ENCODE data around the gene CNTNAP2. TPM values are rescaled to one million over a fixed set of nuclear protein-coding genes. Genes with fewer than 3 reads are reported as not detected.

CNTNAP2 gene
- total and polyA plus RNA-seq, 2 of the 4 experiments (the other 2 are of a cell fraction), result not detected

DNA sequence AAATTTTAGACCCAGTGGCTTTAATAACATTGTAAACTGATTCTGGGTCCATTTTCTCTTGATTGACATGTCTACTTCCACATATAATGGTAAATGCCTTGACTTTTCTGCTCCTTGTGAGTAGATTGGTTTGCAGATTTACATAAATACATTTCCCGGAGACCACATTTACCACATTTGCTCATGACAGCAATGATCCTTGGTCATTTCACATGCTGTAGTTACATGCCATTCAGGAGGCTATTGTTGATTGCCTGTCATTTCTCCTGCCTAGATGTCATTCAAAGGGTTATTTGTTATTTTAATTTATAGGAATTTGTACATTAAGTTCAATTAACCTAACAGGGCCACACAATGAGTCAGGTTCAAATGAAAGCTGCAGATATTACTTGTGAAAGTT, 280.5 kb downstream of the CNTNAP2 start:
- Histone ChIP-seq H3K18ac (ENCODE audit: low read depth, low read length) (no peak overlapping the region), H2AK9ac (replicated peaks; ENCODE audit: low read depth, low read length, poor library complexity) (no peak overlapping the region), H3K4me1 (ENCODE audit: control insufficient read depth, insufficient read depth, low read length) (no peaks in the 10 kb centered on the region), H2BK20ac (ENCODE audit: low read depth, low read length) (no peak overlapping the region), H3K27ac (ENCODE audit: insufficient read depth, low read length) (no peak overlapping the region), H3K9ac (ENCODE audit: low read depth, low read length) (no peak overlapping the region), H4K20me1 (ENCODE audit: insufficient read depth, low read length) (no peaks in the 10 kb centered on the region), H3K23ac (ENCODE audit: low read depth, low read length) (no peak overlapping the region), H4K8ac (ENCODE audit: low read depth in 2 of 2, low read length in 2 of 2) (no peak overlapping the region), H2BK15ac (ENCODE audit: low read depth, low read length) (no peak overlapping the region), H3K27me3 (ENCODE audit: control insufficient read depth, insufficient read depth, low read length) (no peaks in the 10 kb centered on the region), H3K36me3 (ENCODE audit: control insufficient read depth, insufficient read depth, low read length) (no peaks in the 10 kb centered on the region), H3K56ac (ENCODE audit: extremely low read depth, insufficient read depth, low read length) (no peak overlapping the region), H2BK120ac (ENCODE audit: low read depth, low read length) (no peak overlapping the region), H3K9me1 (ENCODE audit: insufficient read depth, low read length) (no peaks in the 10 kb centered on the region), H2AFZ (replicated peaks; ENCODE audit: low read length, poor library complexity) (no peak overlapping the region), H4K5ac (ENCODE audit: low read depth, low read length) (no peak overlapping the region), H2BK5ac (ENCODE audit: low read depth, low read length, poor library complexity, severe bottlenecking) (no peak overlapping the region), H3K4me3 (ENCODE audit: insufficient read depth, low read depth, low read length) (no peak overlapping the region), H3K79me1 (ENCODE audit: low read depth in 1 of 2, low read length in 2 of 2) (no peaks in the 10 kb centered on the region), H4K91ac (ENCODE audit: insufficient read depth, low read depth, low read length) (no peak overlapping the region), H2AK5ac (ENCODE audit: low read depth, low read length) (no peak overlapping the region), H3K9me3 (ENCODE audit: control insufficient read depth, insufficient read depth, low read length) (no peaks in the 10 kb centered on the region), H3K14ac (replicated peaks; ENCODE audit: low read depth, low read length) (no peak overlapping the region), H3K4me2 (ENCODE audit: low read depth, low read length) (no peak overlapping the region), H3K4ac (ENCODE audit: low read depth, low read length) (no peak overlapping the region)
- dilution Hi-C loops (cut with HindIII; ENCODE audit: low sequenced_read_pairs, unreplicated experiment), result no loop called here
- no CpG with 5 or more reads among the region's 1 CpG for WGBS, 2 experiments (ENCODE audit: extremely low coverage in 2 of 2, insufficient read length in 1 of 2)
- no peak for TF ChIP-seq CHD1 (IDR thresholded peaks at IDR 0.05; ENCODE audit: low read depth, low read length)
- no peak for TF ChIP-seq SMC3 (IDR thresholded peaks at IDR 0.05; ENCODE audit: low read depth, low read length)
- TF ChIP-seq RCOR1 (IDR thresholded peaks at IDR 0.05; ENCODE audit: insufficient replicate concordance, low read length), result no peak
- TF ChIP-seq RAD21 (IDR thresholded peaks at IDR 0.05; ENCODE audit: low read length), result no peak
- TF ChIP-seq RFX5 (IDR thresholded peaks at IDR 0.05; ENCODE audit: low read depth, low read length), result no peak
- TF ChIP-seq FOS (IDR thresholded peaks at IDR 0.05; ENCODE audit: low read depth, low read length), result no peak
- no peak for TF ChIP-seq BHLHE40 (IDR thresholded peaks at IDR 0.05; ENCODE audit: low read depth, low read length)
- TF ChIP-seq MAFK (IDR thresholded peaks at IDR 0.05; ENCODE audit: low read depth, low read length), result no peak
- no peak for TF ChIP-seq CEBPB (IDR thresholded peaks at IDR 0.05; ENCODE audit: low read depth, low read length)
- TF ChIP-seq MAZ (IDR thresholded peaks at IDR 0.05; ENCODE audit: borderline replicate concordance, low read depth, low read length), result no peak
- TF ChIP-seq, protein P1, sequence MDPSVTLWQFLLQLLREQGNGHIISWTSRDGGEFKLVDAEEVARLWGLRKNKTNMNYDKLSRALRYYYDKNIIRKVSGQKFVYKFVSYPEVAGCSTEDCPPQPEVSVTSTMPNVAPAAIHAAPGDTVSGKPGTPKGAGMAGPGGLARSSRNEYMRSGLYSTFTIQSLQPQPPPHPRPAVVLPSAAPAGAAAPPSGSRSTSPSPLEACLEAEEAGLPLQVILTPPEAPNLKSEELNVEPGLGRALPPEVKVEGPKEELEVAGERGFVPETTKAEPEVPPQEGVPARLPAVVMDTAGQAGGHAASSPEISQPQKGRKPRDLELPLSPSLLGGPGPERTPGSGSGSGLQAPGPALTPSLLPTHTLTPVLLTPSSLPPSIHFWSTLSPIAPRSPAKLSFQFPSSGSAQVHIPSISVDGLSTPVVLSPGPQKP (IDR thresholded peaks at IDR 0.05; ENCODE audit: borderline replicate concordance, low read depth, low read length), result no peak
- TF ChIP-seq, protein P2, sequence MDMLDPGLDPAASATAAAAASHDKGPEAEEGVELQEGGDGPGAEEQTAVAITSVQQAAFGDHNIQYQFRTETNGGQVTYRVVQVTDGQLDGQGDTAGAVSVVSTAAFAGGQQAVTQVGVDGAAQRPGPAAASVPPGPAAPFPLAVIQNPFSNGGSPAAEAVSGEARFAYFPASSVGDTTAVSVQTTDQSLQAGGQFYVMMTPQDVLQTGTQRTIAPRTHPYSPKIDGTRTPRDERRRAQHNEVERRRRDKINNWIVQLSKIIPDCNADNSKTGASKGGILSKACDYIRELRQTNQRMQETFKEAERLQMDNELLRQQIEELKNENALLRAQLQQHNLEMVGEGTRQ (IDR thresholded peaks at IDR 0.05; ENCODE audit: low read depth, low read length), result no peak
- no peak for TF ChIP-seq POLR2A (IDR thresholded peaks at IDR 0.05; ENCODE audit: low read depth, low read length)
- TF ChIP-seq, protein P3, sequence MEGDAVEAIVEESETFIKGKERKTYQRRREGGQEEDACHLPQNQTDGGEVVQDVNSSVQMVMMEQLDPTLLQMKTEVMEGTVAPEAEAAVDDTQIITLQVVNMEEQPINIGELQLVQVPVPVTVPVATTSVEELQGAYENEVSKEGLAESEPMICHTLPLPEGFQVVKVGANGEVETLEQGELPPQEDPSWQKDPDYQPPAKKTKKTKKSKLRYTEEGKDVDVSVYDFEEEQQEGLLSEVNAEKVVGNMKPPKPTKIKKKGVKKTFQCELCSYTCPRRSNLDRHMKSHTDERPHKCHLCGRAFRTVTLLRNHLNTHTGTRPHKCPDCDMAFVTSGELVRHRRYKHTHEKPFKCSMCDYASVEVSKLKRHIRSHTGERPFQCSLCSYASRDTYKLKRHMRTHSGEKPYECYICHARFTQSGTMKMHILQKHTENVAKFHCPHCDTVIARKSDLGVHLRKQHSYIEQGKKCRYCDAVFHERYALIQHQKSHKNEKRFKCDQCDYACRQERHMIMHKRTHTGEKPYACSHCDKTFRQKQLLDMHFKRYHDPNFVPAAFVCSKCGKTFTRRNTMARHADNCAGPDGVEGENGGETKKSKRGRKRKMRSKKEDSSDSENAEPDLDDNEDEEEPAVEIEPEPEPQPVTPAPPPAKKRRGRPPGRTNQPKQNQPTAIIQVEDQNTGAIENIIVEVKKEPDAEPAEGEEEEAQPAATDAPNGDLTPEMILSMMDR (conservative IDR thresholded peaks at IDR 0.05; ENCODE audit: low read depth, low read length), result no peak
- no peak for TF ChIP-seq MXI1 (IDR thresholded peaks at IDR 0.05; ENCODE audit: borderline replicate concordance, low read depth, low read length)
- no peak for TF ChIP-seq NFE2L2 (IDR thresholded peaks at IDR 0.05; ENCODE audit: low read depth, low read length)
- ChIA-PET POLR2A (ENCODE audit: unreplicated experiment) (no interaction called here), CTCF (no interaction called here)
- ATAC-seq (ENCODE audit: low read depth) (no peak), DNase-seq (no peak)
- no TSS peak for BruUV-seq (replicated peaks)
- intact Hi-C loops (cut with micrococcal nuclease), result no loop called here
- in situ Hi-C loops (cut with MboI; ENCODE audit: low sequenced_read_pairs), result no loop called here
